ENCODE measurements around the gene PM20D1. TPM values are rescaled to one million over a fixed set of nuclear protein-coding genes. Genes with fewer than 3 reads are reported as not detected.

Gene PM20D1
- total RNA-seq, 1 experiment from 2014 or later, result 0.37 TPM

DNA sequence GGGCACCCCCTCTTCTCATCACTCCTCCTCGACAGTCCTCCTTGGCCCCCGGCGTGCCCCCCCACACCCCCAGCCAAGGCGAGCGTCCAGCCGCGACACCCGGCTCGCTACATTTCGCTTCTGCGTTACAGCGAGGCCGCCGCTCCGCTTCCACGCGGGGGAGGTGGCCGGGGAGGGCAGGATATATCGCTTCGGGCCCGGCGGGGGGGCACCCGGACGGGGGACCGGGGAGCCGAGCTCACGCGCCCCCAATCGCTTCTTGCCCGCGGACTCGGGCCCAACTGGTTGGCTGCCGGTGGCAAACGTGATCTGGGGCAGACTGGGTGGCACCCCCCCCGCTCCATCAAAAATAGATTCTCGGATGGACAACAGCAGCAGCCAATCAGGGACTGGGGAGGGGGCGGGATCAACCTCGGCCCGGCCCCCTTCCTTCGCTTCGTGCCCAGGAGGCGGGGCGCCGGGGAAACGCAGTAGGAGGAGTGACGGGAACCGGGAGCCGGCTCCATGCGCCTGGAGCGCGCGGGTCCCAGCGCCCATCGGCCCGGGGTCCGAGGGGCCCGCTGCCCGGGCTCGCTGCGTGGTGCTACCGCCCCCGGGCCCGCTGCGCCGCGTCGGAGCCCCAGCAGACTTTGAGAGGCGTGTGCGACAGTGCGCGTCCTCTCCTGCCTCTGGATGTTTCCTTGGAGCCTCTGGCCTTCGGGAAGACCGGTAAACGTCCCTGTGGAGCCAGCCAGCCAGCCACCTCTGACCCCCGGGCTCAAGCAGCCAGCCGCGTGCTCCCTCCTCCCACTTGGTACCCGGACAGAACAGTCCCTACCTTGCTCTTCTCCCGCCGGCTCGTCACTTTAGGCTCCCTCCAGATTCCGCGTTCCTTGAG, 36.8 kb downstream of the PM20D1 start, which contains the start of gene SLC41A1:
SLC41A1 (minus strand) TSS at position 321 of the 877 bp plus-strand sequence. CDS start 2,757 bp downstream, outside the sequence.
- Mint-ChIP-seq H3K9me3 (no peaks in the 10 kb centered on the region), H3K27me3 (ENCODE audit: low read depth) (peaks cover 16% of the 10 kb centered on the region; the same call in 1 of the 2 replicates), H3K4me3 (peak within 1 kb of the TSS; percentile 90), H3K36me3 (peaks cover 23% of the 10 kb centered on the region), H3K4me1 (peaks cover 37% of the 10 kb centered on the region), H3K27ac (peak within 1 kb of the TSS; percentile 85)
- ChIA-PET POLR2A (no interaction called here), CTCF (interaction anchor here (0.9 to 1.0 kb wide), 2 partner anchors 37 to 164 kb away, joined by 3 to 6 read pairs; partner anchors contain the start of gene PM20D1)
- DNase-seq (ENCODE audit: low spot score), result peak; percentile 92
- ATAC-seq, result peak; percentile 87
- peak; percentile 23 for TF ChIP-seq ETV6 (CRISPR knock-in tag; IDR thresholded peaks at IDR 0.05)
- TF ChIP-seq FOXP1 (CRISPR knock-in tag; IDR thresholded peaks at IDR 0.05; ENCODE audit: borderline replicate concordance), result peak; percentile 55; the same call in 1 of the 2 replicates
- TF ChIP-seq ZNF219 (CRISPR knock-in tag; IDR thresholded peaks at IDR 0.05; ENCODE audit: borderline replicate concordance), result no peak
- TF ChIP-seq, protein P1, sequence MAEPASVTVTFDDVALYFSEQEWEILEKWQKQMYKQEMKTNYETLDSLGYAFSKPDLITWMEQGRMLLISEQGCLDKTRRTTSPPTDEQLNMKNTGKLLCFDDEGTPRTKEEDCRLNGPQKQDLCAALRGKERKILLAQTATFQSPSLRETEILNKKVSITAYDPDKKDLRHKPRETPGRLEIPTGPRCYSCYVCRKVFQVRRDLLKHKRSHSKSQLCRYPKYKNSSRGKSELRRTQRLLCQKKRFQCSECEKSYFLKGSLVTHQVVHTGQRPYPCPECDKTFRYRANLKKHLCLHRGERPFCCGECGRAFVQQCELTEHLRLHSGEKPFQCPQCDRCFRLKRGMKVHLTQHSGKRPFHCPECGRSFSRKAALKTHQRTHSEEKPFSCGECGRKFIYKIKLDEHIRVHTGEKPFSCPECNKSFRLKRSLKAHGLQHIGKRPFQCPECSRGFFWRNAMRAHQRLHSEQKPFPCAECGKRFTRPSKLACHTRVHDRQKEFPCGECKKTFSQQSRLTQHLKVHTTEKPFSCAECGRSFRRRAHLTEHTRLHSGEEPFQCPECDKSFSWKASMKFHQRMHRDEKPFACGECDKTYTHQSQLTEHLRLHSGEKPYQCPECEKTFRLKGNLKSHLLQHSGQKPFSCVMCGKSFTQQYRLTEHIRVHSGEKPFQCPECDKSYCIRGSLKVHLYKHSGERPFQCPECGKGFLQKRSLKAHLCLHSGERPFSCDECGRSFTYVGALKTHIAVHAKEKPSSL (CRISPR knock-in tag; conservative IDR thresholded peaks at IDR 0.05), result no peak
- TF ChIP-seq NFE2L1 (CRISPR knock-in tag; IDR thresholded peaks at IDR 0.05), result no peak
- TF ChIP-seq, protein P2, sequence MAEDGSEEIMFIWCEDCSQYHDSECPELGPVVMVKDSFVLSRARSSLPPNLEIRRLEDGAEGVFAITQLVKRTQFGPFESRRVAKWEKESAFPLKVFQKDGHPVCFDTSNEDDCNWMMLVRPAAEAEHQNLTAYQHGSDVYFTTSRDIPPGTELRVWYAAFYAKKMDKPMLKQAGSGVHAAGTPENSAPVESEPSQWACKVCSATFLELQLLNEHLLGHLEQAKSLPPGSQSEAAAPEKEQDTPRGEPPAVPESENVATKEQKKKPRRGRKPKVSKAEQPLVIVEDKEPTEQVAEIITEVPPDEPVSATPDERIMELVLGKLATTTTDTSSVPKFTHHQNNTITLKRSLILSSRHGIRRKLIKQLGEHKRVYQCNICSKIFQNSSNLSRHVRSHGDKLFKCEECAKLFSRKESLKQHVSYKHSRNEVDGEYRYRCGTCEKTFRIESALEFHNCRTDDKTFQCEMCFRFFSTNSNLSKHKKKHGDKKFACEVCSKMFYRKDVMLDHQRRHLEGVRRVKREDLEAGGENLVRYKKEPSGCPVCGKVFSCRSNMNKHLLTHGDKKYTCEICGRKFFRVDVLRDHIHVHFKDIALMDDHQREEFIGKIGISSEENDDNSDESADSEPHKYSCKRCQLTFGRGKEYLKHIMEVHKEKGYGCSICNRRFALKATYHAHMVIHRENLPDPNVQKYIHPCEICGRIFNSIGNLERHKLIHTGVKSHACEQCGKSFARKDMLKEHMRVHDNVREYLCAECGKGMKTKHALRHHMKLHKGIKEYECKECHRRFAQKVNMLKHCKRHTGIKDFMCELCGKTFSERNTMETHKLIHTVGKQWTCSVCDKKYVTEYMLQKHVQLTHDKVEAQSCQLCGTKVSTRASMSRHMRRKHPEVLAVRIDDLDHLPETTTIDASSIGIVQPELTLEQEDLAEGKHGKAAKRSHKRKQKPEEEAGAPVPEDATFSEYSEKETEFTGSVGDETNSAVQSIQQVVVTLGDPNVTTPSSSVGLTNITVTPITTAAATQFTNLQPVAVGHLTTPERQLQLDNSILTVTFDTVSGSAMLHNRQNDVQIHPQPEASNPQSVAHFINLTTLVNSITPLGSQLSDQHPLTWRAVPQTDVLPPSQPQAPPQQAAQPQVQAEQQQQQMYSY (CRISPR knock-in tag; IDR thresholded peaks at IDR 0.05), result 0 out of 2 replicates have a peak, but pooled peaks have one; percentile 38
- peak; percentile 46; the same call in 1 of the 2 replicates for TF ChIP-seq GABPB1 (CRISPR knock-in tag; IDR thresholded peaks at IDR 0.05)
- no peak for TF ChIP-seq PRRX2 (CRISPR knock-in tag; IDR thresholded peaks at IDR 0.05)
- TF ChIP-seq, protein P3, sequence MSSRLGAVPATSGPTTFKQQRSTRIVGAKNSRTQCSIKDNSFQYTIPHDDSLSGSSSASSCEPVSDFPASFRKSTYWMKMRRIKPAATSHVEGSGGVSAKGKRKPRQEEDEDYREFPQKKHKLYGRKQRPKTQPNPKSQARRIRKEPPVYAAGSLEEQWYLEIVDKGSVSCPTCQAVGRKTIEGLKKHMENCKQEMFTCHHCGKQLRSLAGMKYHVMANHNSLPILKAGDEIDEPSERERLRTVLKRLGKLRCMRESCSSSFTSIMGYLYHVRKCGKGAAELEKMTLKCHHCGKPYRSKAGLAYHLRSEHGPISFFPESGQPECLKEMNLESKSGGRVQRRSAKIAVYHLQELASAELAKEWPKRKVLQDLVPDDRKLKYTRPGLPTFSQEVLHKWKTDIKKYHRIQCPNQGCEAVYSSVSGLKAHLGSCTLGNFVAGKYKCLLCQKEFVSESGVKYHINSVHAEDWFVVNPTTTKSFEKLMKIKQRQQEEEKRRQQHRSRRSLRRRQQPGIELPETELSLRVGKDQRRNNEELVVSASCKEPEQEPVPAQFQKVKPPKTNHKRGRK (CRISPR knock-in tag; IDR thresholded peaks at IDR 0.05; ENCODE audit: borderline replicate concordance), result no peak
- TF ChIP-seq, protein P4, sequence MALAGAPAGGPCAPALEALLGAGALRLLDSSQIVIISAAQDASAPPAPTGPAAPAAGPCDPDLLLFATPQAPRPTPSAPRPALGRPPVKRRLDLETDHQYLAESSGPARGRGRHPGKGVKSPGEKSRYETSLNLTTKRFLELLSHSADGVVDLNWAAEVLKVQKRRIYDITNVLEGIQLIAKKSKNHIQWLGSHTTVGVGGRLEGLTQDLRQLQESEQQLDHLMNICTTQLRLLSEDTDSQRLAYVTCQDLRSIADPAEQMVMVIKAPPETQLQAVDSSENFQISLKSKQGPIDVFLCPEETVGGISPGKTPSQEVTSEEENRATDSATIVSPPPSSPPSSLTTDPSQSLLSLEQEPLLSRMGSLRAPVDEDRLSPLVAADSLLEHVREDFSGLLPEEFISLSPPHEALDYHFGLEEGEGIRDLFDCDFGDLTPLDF (CRISPR knock-in tag; IDR thresholded peaks at IDR 0.05), result no peak
- TF ChIP-seq SOX15 (CRISPR knock-in tag; IDR thresholded peaks at IDR 0.05), result no peak
- TF ChIP-seq, protein P5, sequence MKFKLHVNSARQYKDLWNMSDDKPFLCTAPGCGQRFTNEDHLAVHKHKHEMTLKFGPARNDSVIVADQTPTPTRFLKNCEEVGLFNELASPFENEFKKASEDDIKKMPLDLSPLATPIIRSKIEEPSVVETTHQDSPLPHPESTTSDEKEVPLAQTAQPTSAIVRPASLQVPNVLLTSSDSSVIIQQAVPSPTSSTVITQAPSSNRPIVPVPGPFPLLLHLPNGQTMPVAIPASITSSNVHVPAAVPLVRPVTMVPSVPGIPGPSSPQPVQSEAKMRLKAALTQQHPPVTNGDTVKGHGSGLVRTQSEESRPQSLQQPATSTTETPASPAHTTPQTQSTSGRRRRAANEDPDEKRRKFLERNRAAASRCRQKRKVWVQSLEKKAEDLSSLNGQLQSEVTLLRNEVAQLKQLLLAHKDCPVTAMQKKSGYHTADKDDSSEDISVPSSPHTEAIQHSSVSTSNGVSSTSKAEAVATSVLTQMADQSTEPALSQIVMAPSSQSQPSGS (CRISPR knock-in tag; IDR thresholded peaks at IDR 0.05; ENCODE audit: borderline replicate concordance, low read depth), result no peak
- TF ChIP-seq, protein P6, sequence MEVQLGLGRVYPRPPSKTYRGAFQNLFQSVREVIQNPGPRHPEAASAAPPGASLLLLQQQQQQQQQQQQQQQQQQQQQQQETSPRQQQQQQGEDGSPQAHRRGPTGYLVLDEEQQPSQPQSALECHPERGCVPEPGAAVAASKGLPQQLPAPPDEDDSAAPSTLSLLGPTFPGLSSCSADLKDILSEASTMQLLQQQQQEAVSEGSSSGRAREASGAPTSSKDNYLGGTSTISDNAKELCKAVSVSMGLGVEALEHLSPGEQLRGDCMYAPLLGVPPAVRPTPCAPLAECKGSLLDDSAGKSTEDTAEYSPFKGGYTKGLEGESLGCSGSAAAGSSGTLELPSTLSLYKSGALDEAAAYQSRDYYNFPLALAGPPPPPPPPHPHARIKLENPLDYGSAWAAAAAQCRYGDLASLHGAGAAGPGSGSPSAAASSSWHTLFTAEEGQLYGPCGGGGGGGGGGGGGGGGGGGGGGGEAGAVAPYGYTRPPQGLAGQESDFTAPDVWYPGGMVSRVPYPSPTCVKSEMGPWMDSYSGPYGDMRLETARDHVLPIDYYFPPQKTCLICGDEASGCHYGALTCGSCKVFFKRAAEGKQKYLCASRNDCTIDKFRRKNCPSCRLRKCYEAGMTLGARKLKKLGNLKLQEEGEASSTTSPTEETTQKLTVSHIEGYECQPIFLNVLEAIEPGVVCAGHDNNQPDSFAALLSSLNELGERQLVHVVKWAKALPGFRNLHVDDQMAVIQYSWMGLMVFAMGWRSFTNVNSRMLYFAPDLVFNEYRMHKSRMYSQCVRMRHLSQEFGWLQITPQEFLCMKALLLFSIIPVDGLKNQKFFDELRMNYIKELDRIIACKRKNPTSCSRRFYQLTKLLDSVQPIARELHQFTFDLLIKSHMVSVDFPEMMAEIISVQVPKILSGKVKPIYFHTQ (CRISPR knock-in tag; IDR thresholded peaks at IDR 0.05), result no peak
- TF ChIP-seq TCF7 (CRISPR knock-in tag; IDR thresholded peaks at IDR 0.05; ENCODE audit: low read depth), result no peak
- TF ChIP-seq ZNF232 (CRISPR knock-in tag; IDR thresholded peaks at IDR 0.05), result no peak
- TF ChIP-seq, protein P7, sequence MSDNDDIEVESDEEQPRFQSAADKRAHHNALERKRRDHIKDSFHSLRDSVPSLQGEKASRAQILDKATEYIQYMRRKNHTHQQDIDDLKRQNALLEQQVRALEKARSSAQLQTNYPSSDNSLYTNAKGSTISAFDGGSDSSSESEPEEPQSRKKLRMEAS (CRISPR knock-in tag; IDR thresholded peaks at IDR 0.05), result peak; percentile 49; the same call in 1 of the 2 replicates
- TF ChIP-seq, protein P8, sequence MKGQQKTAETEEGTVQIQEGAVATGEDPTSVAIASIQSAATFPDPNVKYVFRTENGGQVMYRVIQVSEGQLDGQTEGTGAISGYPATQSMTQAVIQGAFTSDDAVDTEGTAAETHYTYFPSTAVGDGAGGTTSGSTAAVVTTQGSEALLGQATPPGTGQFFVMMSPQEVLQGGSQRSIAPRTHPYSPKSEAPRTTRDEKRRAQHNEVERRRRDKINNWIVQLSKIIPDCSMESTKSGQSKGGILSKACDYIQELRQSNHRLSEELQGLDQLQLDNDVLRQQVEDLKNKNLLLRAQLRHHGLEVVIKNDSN (CRISPR knock-in tag; IDR thresholded peaks at IDR 0.05), result no peak; the same call in 1 of the 2 replicates
- TF ChIP-seq FOXK1 (CRISPR knock-in tag; IDR thresholded peaks at IDR 0.05), result 0 out of 2 replicates have a peak, but pooled peaks have one; percentile 6
- no peak for TF ChIP-seq NR2C2 (CRISPR knock-in tag; IDR thresholded peaks at IDR 0.05)
- TF ChIP-seq, protein P9, sequence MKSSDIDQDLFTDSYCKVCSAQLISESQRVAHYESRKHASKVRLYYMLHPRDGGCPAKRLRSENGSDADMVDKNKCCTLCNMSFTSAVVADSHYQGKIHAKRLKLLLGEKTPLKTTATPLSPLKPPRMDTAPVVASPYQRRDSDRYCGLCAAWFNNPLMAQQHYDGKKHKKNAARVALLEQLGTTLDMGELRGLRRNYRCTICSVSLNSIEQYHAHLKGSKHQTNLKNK (CRISPR knock-in tag; IDR thresholded peaks at IDR 0.05), result no peak

Data from WTC11 (cell line).